Neutrophil (primary cell): ENCODE results near the gene TEX19.

Source experiments
- H3K27ac ChIP-seq: fragments of 200-600 bp; sonication (generic); 2 replicates; pipeline ENCODE4 v1.5.1; 2016; ENCODE audit warnings: mild to moderate bottlenecking, moderate library complexity
- H3K27me3 ChIP-seq: fragments of 200-600 bp; sonication (generic); 2 replicates; pipeline ENCODE4 v1.6.0; 2016; ENCODE audit warnings: mild to moderate bottlenecking
- H3K36me3 ChIP-seq: fragments of 200-600 bp; sonication (generic); 2 replicates; pipeline ENCODE4 v1.5.1; 2017
- H3K4me1 ChIP-seq, 2 experiments: fragments of 200-600 bp in 1 of 2; sonication (generic) in 1 of 2; 1 replicate in 1 of 2; 2 replicates in 1 of 2; pipeline versions ENCODE4 v1.5.1 to v1.6.1; 2013 to 2016; ENCODE audit warnings: low read depth in 1 of 2, low read length in 1 of 2, mild to moderate bottlenecking in 1 of 2, moderate library complexity in 1 of 2; ENCODE audit not compliant: control insufficient read depth in 1 of 2, insufficient read depth in 1 of 2
- H3K4me3 ChIP-seq, 2 experiments: fragments of 200-600 bp in 1 of 2; sonication (generic) in 1 of 2; 1 replicate in 1 of 2; 2 replicates in 1 of 2; pipeline ENCODE4 v1.5.1; 2013 to 2016; ENCODE audit warnings: low read depth in 1 of 2, low read length in 1 of 2, mild to moderate bottlenecking in 1 of 2, moderate library complexity in 1 of 2
- H3K9me3 ChIP-seq: fragments of 200-600 bp; sonication (generic); 2 replicates; pipeline ENCODE4 v1.5.1; 2016
- CTCF ChIP-seq: fragments of 200-600 bp; sonication (generic); IDR thresholded peaks from 2 replicates; pipeline ENCODE4 v1.5.1; 2016; ENCODE audit warnings: antibody characterized with exemption

TEX19 gene

DNA sequence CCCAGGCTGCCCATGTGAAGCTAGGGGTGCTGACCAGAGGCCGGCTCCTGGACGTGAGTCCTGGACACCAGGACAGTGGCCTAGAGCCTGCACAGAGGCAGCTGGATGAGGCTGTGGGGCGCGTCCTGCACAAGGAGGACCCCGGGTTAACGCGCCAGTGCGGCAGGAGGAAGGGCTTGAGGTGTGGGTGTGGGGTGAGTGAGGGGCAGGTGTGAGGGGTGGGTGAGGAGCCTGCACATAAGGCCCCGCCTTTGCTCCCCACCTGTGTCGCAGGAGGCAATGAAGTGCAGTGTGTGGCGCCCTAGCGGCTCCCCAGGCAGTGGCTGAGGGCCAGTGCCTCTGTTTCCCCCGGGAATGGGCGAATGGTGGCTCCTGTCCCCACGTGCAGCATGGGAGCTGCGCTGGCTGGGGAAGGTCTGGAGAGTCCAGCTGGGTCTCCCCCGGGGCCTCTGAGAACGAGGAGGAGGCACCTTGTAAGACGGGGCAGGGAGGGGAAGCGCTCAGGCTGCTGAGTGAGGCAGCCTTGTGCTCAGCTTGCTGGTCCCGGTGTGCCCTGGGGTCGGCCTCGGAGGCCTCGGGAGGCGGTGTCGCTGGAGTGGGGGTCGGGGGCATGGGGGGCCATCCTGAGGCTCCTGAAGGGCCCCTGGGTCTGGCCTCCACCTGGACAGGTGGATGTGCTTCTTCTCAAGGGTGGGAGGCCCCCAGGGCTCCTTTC lies 44.9 kb upstream of the TEX19 start:
- H3K36me3 ChIP-seq = no peaks in the 10 kb centered on the region
- H3K27me3 ChIP-seq = peaks cover 48% of the 10 kb centered on the region
- peaks cover 8 to 21% of the 10 kb centered on the region in 2 experiments for H3K4me1 ChIP-seq
- H3K4me3 ChIP-seq = peak overlapping the region in 1 of 2 experiments; percentile 36
- H3K9me3 ChIP-seq = no peaks in the 10 kb centered on the region
- no peak for TF ChIP-seq CTCF
- peak overlapping the region; percentile 45 for H3K27ac ChIP-seq

- Histone ChIP-seq H3K9me3 (no peaks in the 10 kb centered on the region), H3K27me3 (peaks cover 46% of the 10 kb centered on the region), H3K4me1 (peaks cover 8 to 21% of the 10 kb centered on the region in 2 experiments), H3K4me3 (peak overlapping the region in 1 of 2 experiments; percentile 36), H3K27ac (peak overlapping the region; percentile 45), H3K36me3 (no peaks in the 10 kb centered on the region)
- no peak for TF ChIP-seq CTCF
Measured at GRCh38 chr17:82314727-82315605, 44.1 kb upstream of the TEX19 start.

- Histone ChIP-seq H3K9me3 (no peaks in the 10 kb centered on the region), H3K27me3 (peaks cover 52% of the 10 kb centered on the region), H3K4me1 (peaks cover 8 to 21% of the 10 kb centered on the region in 2 experiments), H3K27ac (no peak overlapping the region), H3K4me3 (peak overlapping the region in 1 of 2 experiments; percentile 28), H3K36me3 (no peaks in the 10 kb centered on the region)
- no peak for TF ChIP-seq CTCF
Measured at GRCh38 chr17:82315703-82316358, 43.2 kb upstream of the TEX19 start.

- no peak overlapping the region for H3K4me3 ChIP-seq
- peaks cover 5% of the 10 kb centered on the region for H3K36me3 ChIP-seq
- H3K9me3 ChIP-seq = no peaks in the 10 kb centered on the region
- no peak for TF ChIP-seq CTCF
- H3K27me3 ChIP-seq = peaks cover 58% of the 10 kb centered on the region
- H3K27ac ChIP-seq = no peak overlapping the region
- H3K4me1 ChIP-seq = peaks cover 8 to 27% of the 10 kb centered on the region in 2 experiments
Measured at GRCh38 chr17:82316651-82317393, 42.2 kb upstream of the TEX19 start.
